HG02623 (cell line): Measurements from ENCODE around the gene CDKAL1.

Source experiments
- ATAC-seq: cut with Tn5 transposase; IDR thresholded peaks from one replicate; pipeline ENCODE4 v1.9.1; 2021; ENCODE audit warnings: moderate library complexity; ENCODE audit not compliant: unreplicated experiment

Gene CDKAL1

DNA sequence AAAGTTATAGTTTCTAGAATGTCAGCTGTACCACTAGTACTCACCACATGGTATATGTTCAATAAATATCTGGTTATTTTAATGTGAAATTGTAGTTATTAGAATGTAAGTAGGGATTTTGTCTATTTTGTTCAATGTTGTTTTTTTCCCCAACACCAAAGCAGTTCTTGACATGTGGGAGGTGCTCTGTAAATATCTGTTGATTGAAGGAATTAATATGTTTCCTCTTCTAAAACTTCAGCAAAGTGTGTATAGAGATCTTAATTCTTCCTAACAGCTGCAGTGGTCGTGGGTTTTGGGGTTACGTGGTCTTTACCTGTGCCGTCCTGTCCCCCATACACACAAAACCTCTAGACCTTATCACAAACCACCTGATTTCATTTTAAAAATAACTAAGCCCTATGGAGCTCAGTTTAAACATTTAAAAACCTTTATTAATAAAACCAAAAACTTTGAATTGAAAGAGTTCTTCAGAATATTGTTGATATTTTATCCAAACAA lies 587.4 kb downstream of the CDKAL1 start:
- ATAC-seq: no peak

DNA sequence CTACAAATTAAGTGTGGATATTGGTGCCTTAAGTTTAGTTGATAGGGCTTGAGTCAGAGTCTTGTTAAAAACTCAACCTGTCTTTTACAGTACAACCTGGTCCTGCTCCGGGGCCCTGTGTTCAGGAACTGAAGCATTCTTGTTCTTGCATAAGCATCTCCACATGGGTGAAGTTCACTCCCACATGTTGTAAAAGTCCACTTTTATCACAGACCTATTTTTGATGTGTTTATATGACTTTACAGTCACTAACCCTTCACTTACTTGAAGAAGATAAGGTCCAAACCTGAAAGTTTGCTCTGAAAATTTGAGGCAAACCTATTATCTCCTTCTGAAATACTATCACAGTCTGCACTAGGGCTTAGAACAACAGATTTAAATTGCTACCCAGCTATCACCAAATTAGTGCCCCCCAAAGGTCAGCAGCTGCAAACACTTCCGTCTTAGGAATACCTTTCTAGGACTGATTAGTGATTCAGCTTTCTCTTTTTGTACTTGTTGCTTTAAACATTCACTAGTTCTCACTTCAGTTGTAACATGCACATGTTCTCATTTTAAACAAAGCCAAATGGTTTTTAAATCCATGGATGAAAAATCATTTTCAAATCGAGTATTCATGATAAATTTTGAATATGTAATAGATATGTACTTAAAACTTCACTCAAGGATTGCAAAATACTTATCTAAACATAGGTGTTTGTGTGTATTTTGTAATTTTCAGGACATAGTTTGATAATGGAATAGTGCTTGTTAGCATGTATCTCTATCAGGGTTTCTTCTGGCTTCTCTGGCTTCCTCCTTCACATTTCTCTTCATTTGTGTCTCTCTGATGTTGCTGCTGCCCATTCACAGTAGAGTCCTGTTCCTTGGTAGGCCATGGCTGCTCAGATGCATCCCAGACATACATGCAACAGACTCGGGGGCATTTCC lies 589.5 kb downstream of the CDKAL1 start:
- ATAC-seq: no peak

DNA sequence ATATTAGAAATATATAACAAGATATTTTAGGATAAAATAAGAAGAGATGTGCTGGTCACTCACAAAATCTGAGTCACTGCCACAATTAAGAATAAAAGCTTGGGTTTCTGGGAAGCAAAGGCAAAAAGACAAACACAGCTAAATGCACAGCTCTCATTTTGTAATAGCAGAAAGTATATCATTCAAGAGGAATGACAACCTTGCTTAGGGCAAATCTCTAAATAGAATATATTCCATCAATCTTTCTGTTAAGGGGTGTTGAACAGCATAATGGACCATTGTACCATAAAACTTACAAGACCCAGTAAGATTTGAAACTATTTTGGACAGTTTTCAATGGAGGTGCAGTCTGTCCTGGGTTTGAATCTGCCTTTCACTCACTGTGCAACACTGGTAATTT lies 594.3 kb downstream of the CDKAL1 start:
- no peak for ATAC-seq

DNA sequence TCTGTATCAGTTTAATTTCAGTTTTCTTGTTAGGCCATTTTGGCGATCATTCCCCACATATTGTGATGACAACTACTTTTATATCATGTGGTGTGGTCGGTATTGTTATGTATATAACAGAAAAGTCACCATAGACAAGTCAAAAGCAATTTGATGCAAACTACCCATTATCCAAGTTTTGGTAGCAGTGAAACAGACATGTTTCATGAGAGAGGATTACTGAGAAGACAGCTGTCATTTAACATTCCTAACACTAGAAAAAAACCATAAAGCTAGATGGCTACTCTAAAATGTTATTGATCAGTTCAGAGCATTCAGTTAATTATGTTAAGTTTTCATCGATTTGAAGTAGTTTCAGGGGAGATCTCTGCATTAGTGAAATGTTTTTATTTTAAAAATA lies 597.1 kb downstream of the CDKAL1 start:
- ATAC-seq: no peak

DNA sequence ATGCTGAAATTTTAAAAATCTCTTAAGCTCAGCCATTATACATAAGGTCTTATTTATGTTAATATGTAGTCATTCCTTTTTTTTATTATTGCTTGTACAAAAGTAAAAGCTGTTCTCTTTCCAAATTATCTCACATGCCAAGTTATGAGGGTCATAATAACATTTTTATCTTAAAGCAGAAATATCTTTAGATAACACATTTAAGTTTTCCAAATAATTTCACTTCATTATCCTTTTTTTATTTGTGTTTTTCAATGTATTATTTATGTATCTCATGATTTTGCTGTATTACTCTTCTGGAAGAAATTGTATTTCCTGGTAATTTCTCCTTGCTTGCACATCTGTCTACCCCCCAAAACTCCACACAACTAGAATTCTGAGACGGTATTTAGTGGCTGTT lies 598.2 kb downstream of the CDKAL1 start:
- no peak for ATAC-seq

DNA sequence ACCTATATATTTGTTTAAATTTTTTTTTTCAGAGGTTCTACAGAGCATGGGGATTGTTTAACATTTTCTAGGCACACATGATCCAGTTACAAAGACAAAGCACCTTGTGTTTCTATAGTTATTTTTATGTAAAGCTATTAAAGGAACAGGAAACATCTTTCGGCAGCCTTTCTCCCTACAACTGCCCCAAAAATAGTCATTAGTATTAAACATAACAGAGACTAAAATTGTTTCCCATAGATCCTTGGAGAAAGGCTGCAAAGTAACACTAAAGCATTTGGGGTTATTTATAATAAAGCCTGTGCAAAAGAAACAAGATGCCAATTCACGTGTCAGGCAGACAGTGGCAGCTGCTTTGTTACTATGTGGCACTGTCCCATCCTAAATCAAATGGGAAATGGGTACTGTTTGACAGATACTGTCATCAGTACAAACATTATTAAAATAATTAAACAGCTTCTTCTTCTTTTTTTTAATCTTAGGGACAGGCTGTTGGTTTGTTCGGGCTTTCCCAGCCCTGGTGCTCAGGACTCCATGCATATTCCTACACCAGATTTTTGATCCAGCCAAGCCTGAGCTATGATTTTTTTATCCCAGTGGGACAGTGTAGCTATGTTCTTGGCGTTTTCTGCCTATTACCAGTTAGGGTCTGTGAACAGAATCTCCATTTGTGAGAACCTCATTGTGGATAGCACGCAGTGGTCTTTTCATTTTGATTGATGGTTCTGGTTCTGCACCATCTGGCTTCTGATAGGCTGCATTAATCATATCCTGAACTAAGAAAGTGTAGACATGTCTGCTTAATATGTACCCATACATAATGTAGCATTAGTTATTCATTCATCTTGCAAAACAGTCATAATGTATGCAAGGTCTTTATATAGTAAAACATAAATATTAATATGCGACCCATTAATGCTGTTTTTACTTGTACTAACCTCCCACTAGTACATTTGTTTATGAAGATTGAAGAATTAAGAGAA lies 598.9 kb downstream of the CDKAL1 start:
- ATAC-seq: no peak

DNA sequence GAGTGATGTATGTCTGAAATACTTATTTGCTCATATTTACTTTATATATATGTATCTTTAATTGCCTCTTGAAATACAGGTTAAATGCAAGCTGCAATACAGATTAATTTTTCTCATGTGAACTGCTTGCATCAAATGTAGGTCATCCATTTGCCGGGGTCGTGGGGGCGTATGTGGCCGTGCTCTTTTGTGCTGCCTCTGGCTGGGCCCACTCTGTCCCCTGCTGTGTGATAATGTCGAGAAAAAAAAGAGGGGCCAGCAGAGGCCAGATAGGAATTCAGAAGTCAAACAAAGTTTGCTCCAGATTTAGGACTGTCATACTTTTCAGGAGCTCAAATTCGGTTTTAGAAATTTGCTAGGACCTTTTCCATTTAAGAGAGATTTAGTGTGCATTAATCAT lies 599.6 kb downstream of the CDKAL1 start:
- ATAC-seq: no peak

DNA sequence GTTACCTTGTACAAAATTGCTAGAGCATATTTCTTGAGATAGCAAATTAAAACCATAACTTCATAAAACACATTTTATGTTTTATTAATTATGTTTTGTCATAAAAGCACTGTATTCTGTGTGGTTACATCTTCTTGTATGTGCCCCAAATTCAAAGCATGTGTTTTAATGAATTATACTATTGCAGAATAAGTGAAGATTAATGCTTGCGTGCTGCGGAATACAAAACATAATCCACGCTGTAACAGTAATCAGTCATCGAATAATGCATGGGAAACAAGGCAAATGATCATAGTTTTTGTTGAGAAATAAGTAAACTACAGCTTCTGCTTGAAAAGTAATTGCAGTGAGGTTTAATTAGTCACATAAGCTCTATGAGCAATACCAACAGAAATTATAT lies 600.1 kb downstream of the CDKAL1 start:
- no peak for ATAC-seq

DNA sequence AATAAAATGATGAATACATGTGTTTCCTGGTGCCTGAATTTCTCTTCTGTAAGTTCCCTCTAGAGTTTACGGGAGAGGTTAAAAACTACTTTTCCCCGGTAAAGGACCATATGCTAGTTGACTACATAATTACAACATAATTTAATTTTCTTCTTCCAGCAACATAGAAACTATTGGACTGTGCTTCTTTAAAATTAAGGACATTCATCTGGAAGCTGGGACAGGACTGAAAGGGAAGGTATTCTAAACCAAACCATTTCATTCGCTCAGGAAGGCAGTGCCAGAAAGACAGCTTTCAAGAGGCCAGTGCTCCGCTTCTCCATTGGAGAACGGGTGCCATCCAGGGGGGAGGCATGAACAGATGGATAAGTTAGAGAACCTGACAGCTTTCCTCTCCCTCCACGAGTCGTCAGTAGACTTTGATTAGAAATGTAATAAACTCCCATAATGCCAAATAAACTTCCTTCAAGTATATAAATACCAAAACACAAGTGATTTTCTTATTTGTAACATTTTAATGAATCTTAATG lies 601.3 kb downstream of the CDKAL1 start:
- ATAC-seq: no peak

DNA sequence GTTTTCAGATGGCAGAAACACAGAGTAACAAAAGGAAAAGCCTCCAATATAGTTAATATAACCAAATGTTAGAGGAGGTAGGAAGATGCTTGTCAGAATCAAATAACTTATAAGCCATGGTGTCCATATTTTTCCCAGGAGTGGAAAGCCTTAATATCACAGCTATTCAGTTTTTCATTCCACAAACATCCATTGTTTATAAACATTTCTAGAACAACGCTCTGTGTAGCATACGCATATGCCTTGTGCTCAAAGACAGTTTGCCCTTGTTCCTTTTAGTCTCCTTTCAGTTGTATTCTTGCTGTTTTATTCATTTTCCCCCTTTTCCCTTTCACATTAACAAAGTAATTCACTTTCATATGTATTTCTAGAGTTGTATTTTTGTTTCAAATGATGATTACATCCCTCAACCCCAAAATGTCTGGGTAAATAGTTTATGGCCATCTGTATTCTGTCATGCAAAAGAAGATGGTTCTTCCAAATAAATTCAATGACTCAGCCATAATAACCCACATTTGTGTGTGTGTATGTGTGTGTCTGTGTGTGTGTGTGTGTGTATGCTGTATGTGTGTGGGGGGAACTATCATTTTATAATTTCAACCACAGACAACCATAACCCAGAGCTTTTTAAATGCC lies 603.6 kb downstream of the CDKAL1 start:
- no peak for ATAC-seq

DNA sequence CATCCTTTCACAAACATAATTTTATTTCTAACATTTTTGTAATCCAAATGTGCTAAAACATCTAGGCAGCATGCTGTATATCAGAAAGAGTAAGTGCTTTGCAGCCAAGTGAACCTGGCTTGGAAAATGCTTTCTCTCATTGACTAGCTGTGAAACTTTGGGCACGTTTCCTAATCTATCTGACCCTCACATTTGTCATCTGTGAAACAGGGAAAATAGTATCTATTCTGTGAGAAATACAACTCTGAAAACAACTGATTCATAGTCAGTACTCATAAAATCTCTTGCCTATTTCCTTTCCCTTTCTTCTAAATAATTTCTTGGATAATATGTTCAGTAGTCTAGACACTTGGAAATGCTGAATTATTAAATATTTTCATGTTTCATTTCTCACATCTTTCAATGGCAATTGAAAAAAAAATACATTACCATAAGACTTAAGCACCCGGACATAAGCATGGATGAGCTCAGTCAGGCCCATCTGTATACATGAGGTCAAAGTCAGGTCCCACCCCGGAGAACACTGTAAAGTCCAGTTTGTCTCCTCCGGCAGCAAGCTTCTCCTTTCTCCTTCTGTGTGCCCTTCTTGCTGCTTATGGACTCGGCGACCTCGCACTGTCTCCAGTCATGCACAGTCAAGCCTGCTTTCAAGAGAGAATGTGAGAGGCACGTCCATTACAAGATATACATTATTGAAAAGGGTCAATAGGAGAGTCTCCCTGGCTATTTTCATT lies 604.2 kb downstream of the CDKAL1 start:
- no peak for ATAC-seq

DNA sequence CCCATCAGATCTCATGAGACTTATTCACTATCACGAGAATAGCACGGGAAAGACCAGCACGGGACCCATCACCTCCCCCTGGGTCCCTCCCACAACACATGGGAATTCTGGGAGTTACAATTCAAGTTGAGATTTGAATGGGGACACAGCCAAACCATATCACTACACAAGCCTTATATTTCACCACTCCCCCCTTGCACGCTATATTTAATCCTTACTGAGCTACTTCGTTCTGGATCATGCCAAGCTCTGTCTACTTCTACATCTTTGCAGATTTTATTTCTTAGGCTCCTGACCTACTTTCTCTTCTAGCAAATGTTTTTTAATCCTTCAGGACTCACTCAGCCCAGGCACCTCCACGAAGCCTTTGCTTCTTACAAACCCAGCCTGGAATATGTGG lies 606.7 kb downstream of the CDKAL1 start:
- ATAC-seq: no peak

DNA sequence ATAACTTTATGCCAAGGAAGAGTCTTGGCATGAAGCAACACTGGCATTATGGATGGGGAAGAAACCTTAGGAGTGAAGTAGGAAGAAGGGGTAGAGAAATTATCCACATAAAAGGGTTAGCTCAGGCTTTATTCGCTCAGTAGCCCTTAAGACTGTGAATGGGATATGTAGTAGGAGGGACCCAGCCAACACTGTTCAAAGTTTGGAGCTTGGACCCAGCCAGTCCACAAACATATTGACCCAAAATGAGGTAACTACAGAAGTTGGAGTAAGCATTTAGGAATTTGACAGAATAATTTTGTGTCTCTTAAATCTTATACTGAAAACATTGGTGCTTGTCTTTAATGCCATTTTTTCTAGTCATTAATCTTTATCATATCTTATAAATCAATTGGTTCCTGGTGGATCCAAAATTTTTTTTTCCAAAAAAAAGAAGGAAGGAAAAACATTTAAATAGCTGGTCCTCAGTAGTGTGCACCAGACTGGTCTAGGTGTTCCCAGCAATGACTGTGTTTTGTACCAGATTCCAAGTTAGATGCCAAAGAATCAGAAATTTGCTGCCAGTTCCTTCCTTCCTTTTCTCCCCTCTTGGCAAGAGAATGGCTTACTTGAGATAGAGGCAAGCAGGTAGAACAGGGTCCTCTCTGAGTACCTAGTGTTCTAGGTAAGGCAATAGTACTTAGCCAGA lies 607.5 kb downstream of the CDKAL1 start:
- no peak for ATAC-seq

DNA sequence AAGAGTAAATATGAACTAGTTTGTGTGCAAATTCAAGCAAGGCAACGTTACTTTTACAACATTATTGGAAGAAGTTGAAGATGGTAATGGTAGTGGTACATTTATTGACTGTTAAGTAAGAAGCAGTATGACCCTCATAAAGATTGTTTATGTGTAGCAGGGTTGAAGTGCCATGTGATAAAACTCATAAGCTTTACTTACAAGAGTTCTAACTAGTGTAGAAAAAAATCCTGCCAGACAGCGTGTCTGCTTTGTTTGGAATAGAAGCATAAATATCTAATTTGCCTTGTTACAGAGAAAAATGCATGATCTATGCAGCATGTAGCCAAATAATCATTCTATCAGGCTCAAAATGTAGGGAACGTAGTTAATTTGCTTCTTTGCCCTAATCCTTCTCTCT lies 608.5 kb downstream of the CDKAL1 start:
- no peak for ATAC-seq

DNA sequence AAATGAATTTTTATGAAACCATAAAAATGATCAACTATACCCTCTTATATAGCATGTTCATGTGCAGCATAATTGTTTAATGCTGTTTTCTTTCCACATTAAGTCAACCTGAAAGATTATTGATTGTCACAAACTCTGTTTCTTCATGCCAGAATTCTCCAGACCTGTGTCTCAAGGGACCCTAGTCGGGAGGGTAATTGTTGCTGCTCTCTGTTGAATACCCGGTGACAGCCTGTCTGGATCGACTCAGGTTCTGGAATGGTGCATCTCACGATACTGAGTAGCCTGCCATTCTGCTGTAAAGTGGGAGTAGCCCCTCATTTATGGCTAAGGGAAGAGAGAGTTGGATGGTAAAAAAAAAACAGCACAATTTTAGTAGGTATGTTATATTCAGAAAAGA lies 609.4 kb downstream of the CDKAL1 start:
- no peak for ATAC-seq

DNA sequence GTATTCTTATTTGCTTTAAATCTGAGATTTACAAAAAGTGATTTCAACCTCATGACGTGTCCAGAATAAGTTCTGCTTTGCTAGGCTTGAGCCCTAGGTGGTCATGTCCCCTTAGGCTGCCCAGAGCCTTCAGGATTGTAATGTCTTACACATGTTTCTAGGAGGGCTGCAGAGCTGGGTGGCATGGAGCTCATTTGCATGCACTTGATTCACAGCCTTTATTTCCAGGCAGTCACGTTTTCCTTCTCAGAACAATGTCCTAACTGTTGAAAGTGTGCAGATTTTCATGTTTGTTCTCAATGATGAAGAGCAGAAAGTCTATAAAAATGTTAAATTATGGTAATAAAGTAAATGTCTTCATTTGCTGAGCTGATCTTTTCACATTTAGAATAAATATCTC lies 610.7 kb downstream of the CDKAL1 start:
- ATAC-seq: no peak

DNA sequence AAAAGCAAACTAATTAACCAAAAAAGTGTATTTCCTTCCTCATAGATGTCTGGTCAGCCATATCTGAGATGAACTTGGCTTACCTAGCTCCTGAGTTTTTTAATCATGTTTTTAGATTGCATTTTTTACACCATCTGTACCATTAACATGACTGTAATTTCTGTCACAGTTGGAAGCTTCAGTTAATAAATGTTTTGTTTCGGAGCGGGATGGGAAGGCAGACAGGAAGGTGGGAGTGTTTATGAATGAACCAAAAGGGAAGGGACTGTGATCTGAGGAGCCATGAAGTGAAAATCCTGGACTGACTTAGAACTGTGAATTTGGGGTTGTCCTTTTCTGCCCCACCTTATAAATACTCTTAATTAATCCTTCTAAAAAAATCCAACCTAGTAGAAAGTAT lies 613.7 kb downstream of the CDKAL1 start:
- ATAC-seq: no peak

DNA sequence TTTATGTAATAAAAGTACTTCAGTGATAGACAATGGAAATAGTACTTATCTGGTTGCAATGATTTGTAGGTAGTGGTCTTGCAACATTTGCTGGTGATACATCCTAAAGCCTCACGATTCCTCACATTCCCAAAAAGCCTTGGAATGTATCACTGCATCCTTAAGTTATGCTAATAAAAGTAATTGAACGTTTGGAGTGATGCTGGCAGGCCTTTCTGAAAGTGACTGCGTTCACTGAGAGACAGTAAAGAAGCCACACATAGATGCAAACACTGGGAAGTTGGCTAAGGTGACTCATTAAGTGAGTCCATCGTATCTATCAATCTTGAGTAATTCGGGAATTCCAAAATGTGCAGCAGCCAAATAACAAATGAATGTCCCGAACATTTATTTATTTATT lies 615.2 kb downstream of the CDKAL1 start:
- no peak for ATAC-seq

DNA sequence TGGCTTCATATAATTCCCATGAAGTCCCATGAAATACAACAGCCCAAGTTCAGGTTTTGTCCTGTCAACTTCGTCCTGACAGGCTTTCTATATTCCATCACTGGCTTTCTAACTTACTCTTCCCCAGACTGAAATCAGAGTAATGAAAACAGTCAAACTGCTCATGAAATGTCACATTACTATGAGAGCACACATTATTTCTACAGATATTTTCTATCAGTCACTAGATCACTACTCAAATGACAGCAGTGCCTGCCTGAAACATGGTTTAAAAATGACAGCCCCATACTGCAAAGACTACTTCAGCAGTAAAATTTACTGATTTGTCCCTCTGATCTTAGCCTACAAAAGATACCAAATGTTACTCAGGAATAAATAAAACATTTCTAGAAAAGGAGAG lies 616.4 kb downstream of the CDKAL1 start:
- no peak for ATAC-seq

DNA sequence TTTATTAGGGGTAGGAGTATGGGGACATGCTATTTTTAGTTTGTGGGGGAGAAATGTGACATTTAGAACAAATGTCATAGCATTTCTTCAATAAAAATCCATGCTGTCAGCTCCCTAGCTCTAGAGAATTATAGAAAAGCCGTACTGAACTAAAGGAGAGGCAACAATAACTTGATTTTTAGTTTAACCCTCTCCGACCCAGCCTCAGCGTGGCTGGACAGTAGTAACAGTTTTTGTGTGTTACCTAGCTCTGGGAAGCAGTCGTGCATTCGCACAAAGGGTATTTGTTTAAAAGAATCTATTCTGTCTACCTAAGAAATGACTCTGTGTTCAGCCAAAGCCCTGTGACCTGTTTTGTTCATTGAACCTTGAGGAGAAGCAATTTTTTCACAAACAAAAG lies 616.9 kb downstream of the CDKAL1 start:
- no peak for ATAC-seq
